Hypothalamus (tissue), 51 donors: Measurements from ENCODE around the gene GLI3.

Experiments used
- DNase-seq, 51 donors: peaks; one replicate each; lab custom pipeline; 2025; lab: John Stamatoyannopoulos, UW

The GLI3 gene

GRCh38 chr7:42236976-42237810 is at the start of gene GLI3:
GLI3 (minus strand) TSS chr7:42237209; CDS start chr7:42223253, 13,956 bp downstream.
- DNase-seq, result peak in 38 of 51 donors; percentile 13 to 84 (median 56)

- no peak for DNase-seq
Measured at GRCh38 chr7:42285383-42285824, 48.4 kb upstream of the GLI3 start.

GRCh38 chr7:42283553-42283952 is 46.5 kb upstream of the GLI3 start:
- no peak for DNase-seq

GRCh38 chr7:42278344-42278743 is 41.3 kb upstream of the GLI3 start:
- no peak for DNase-seq

GRCh38 chr7:42274053-42274452 is 37.0 kb upstream of the GLI3 start:
- no peak for DNase-seq

GRCh38 chr7:42272793-42273665 is 36.0 kb upstream of the GLI3 start:
- DNase-seq, result no peak

- no peak for DNase-seq
Measured at GRCh38 chr7:42269161-42269560, 32.2 kb upstream of the GLI3 start.

- no peak for DNase-seq
Measured at GRCh38 chr7:42264702-42265101, 27.7 kb upstream of the GLI3 start.

GRCh38 chr7:42263971-42264370 is 27.0 kb upstream of the GLI3 start:
- peak in 16 of 51 donors; percentile 4 to 69 (median 25) for DNase-seq

- peak in 16 of 51 donors; percentile 3 to 65 (median 32) for DNase-seq
Measured at GRCh38 chr7:42262964-42263363, 26.0 kb upstream of the GLI3 start.

- no peak for DNase-seq
Measured at GRCh38 chr7:42254217-42254616, 17.2 kb upstream of the GLI3 start.

- DNase-seq, result no peak
Measured at GRCh38 chr7:42253316-42253715, 16.3 kb upstream of the GLI3 start.

- DNase-seq, result no peak
Measured at GRCh38 chr7:42250411-42250810, 13.4 kb upstream of the GLI3 start.

- DNase-seq, result no peak
Measured at GRCh38 chr7:42248579-42248978, 11.6 kb upstream of the GLI3 start.

GRCh38 chr7:42247301-42247700 is 10.3 kb upstream of the GLI3 start:
- no peak for DNase-seq

- DNase-seq, result no peak
Measured at GRCh38 chr7:42244828-42245227, 7.8 kb upstream of the GLI3 start.

GRCh38 chr7:42242381-42242780 is 5.4 kb upstream of the GLI3 start:
- no peak for DNase-seq

- no peak for DNase-seq
Measured at GRCh38 chr7:42241424-42241823, 4.4 kb upstream of the GLI3 start.

GRCh38 chr7:42240416-42240815 is 3.4 kb upstream of the GLI3 start:
- DNase-seq, result no peak

- DNase-seq, result peak in 3 of 51 donors; percentile 7 to 21 (median 8)
Measured at GRCh38 chr7:42238709-42239366, 1.8 kb upstream of the GLI3 start.
